ENCODE data around the gene WSB1. TPM values are rescaled to one million over a fixed set of nuclear protein-coding genes. Genes with fewer than 3 reads are reported as not detected.

The WSB1 gene
- total RNA-seq, 1 experiment from 2014 or later = 114 TPM

- DNase-seq (ENCODE audit: low spot score) = peak; percentile 32
- POLR2A ChIA-PET (ENCODE audit: low non-redundant PET) = no interaction called here
- Histone ChIP-seq H3K9me3 (ENCODE audit: low read depth, low read length, poor library complexity, severe bottlenecking) (no peaks in the 10 kb centered on the region), H3K36me3 (ENCODE audit: insufficient read depth, low read length, poor library complexity, severe bottlenecking) (no peaks in the 10 kb centered on the region), H3K4me3 (ENCODE audit: low read depth, low read length, poor library complexity, severe bottlenecking) (peak overlapping the region; percentile 46), H3K27ac (ENCODE audit: low read depth, low read length, poor library complexity, severe bottlenecking) (peak overlapping the region; percentile 51), H3K4me1 (ENCODE audit: insufficient read depth, low read length, poor library complexity, severe bottlenecking) (peaks cover 26% of the 10 kb centered on the region), H3K27me3 (replicated peaks; ENCODE audit: insufficient read depth, low read depth, low read length, poor library complexity) (no peaks in the 10 kb centered on the region)
- no TSS peak for BruUV-seq (replicated peaks)
- TF ChIP-seq EZH2 (IDR thresholded peaks at IDR 0.05; ENCODE audit: borderline replicate concordance, low read depth, low read length, poor library complexity, severe bottlenecking) = no peak
- TF ChIP-seq, protein P1, sequence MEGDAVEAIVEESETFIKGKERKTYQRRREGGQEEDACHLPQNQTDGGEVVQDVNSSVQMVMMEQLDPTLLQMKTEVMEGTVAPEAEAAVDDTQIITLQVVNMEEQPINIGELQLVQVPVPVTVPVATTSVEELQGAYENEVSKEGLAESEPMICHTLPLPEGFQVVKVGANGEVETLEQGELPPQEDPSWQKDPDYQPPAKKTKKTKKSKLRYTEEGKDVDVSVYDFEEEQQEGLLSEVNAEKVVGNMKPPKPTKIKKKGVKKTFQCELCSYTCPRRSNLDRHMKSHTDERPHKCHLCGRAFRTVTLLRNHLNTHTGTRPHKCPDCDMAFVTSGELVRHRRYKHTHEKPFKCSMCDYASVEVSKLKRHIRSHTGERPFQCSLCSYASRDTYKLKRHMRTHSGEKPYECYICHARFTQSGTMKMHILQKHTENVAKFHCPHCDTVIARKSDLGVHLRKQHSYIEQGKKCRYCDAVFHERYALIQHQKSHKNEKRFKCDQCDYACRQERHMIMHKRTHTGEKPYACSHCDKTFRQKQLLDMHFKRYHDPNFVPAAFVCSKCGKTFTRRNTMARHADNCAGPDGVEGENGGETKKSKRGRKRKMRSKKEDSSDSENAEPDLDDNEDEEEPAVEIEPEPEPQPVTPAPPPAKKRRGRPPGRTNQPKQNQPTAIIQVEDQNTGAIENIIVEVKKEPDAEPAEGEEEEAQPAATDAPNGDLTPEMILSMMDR (conservative IDR thresholded peaks at IDR 0.05; ENCODE audit: low read depth, low read length) = no peak
- intact Hi-C loops (cut with micrococcal nuclease; ENCODE audit: unreplicated experiment) = loop anchor here (2.0 kb wide), 1 partner anchor 246 kb away; no protein-coding TSS in a partner anchor
- CTCF ChIA-PET = interaction anchor here (0.6 to 1.4 kb wide), 3 partner anchors 103 to 245 kb away, joined by 3 to 5 read pairs (median 5); no protein-coding TSS in a partner anchor
These were observed 60.7 kb downstream of the WSB1 start for GRCh38 chr17:27354491-27355081.

- BruUV-seq (replicated peaks) = no TSS peak
- Histone ChIP-seq H3K27me3 (replicated peaks; ENCODE audit: insufficient read depth, low read depth, low read length, poor library complexity) (no peaks in the 10 kb centered on the region), H3K36me3 (ENCODE audit: insufficient read depth, low read length, poor library complexity, severe bottlenecking) (no peaks in the 10 kb centered on the region), H3K27ac (ENCODE audit: low read depth, low read length, poor library complexity, severe bottlenecking) (peak overlapping the region; percentile 51), H3K4me1 (ENCODE audit: insufficient read depth, low read length, poor library complexity, severe bottlenecking) (peaks cover 26% of the 10 kb centered on the region), H3K9me3 (ENCODE audit: low read depth, low read length, poor library complexity, severe bottlenecking) (no peaks in the 10 kb centered on the region), H3K4me3 (ENCODE audit: low read depth, low read length, poor library complexity, severe bottlenecking) (no peak overlapping the region)
- intact Hi-C loops (cut with micrococcal nuclease; ENCODE audit: unreplicated experiment) = loop anchor here (2.0 kb wide), 1 partner anchor 245 kb away; no protein-coding TSS in a partner anchor
- ChIA-PET CTCF (no interaction called here), POLR2A (ENCODE audit: low non-redundant PET) (no interaction called here)
- DNase-seq (ENCODE audit: low spot score) = peak; percentile 85
- no peak for TF ChIP-seq EZH2 (IDR thresholded peaks at IDR 0.05; ENCODE audit: borderline replicate concordance, low read depth, low read length, poor library complexity, severe bottlenecking)
- TF ChIP-seq, protein P1 (conservative IDR thresholded peaks at IDR 0.05; ENCODE audit: low read depth, low read length) = no peak
These were observed 61.5 kb downstream of the WSB1 start for GRCh38 chr17:27355419-27355818.

DNA sequence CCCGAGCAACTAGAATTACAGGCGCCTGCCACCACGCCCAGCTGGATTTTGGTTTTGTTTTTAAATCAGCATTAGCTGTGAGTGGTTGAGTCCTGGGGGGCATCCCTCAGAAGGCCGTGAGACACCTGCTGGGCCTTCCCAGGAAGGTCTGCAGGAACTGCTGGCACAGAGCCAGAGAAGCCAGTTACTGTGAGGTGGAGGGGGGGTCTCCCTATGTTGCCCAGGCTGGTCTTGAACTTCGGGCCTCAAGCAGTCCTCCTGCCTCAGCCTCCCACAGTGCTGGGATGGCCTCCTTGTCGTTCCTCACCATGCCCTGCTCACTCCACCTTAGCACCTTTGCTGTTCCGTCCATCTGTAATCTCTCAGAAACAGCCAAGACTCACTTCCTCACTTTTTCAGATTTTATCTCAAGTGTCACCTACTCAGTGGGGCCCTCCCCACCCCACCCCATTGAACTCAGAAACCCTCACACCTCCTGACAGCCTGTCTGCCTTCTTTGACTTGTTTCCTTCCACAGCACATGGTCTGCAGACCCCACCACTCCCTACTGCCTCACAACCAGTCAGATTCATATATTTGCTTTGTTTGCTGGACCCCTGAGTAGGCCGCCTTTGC lies 62.3 kb downstream of the WSB1 start:
- intact Hi-C loops (cut with micrococcal nuclease; ENCODE audit: unreplicated experiment) = no loop called here

More for the DNA sequence above, 62.3 kb downstream of the WSB1 start:
- DNase-seq (ENCODE audit: low spot score) = peak; percentile 56
- H3K4me3 ChIP-seq (ENCODE audit: low read depth, low read length, poor library complexity, severe bottlenecking) = no peak overlapping the region
- no peaks in the 10 kb centered on the region for H3K9me3 ChIP-seq (ENCODE audit: low read depth, low read length, poor library complexity, severe bottlenecking)
- BruUV-seq (replicated peaks) = no TSS peak
- H3K4me1 ChIP-seq (ENCODE audit: insufficient read depth, low read length, poor library complexity, severe bottlenecking) = peaks cover 26% of the 10 kb centered on the region
- H3K27me3 ChIP-seq (replicated peaks; ENCODE audit: insufficient read depth, low read depth, low read length, poor library complexity) = no peaks in the 10 kb centered on the region
- POLR2A ChIA-PET (ENCODE audit: low non-redundant PET) = no interaction called here
- peak overlapping the region; percentile 51 for H3K27ac ChIP-seq (ENCODE audit: low read depth, low read length, poor library complexity, severe bottlenecking)
- no peak for TF ChIP-seq EZH2 (IDR thresholded peaks at IDR 0.05; ENCODE audit: borderline replicate concordance, low read depth, low read length, poor library complexity, severe bottlenecking)
- TF ChIP-seq, protein P1 (conservative IDR thresholded peaks at IDR 0.05; ENCODE audit: low read depth, low read length) = no peak
- H3K36me3 ChIP-seq (ENCODE audit: insufficient read depth, low read length, poor library complexity, severe bottlenecking) = no peaks in the 10 kb centered on the region
- CTCF ChIA-PET = no interaction called here

Data from A673 (cell line).